ENCODE measurements around the gene LDLRAD4. TPM values are rescaled to one million over a fixed set of nuclear protein-coding genes. Genes with fewer than 3 reads are reported as not detected.
"Not testable (repeated sequence)": the region's sequence is repeated elsewhere in the genome, so short reads cannot be mapped to it uniquely, and the experiment has no call there.

LDLRAD4 gene
- polyA plus RNA-seq, 3 donors: 9.5 to 10.1 (median 9.6) TPM

- no peak for DNase-seq (ENCODE audit: low read depth in 3 of 3, low spot score in 2 of 3)
These were observed 378.5 kb downstream of the LDLRAD4 start for GRCh38 chr18:13597068-13597467.

- no peak for DNase-seq (ENCODE audit: low read depth in 3 of 3, low spot score in 2 of 3)
These were observed 380.0 kb downstream of the LDLRAD4 start for GRCh38 chr18:13598591-13598990.

- DNase-seq (ENCODE audit: low read depth in 3 of 3, low spot score in 2 of 3): no peak
These were observed 380.5 kb downstream of the LDLRAD4 start for GRCh38 chr18:13599031-13599430.

- DNase-seq (ENCODE audit: low read depth in 3 of 3, low spot score in 2 of 3): no peak
These were observed 384.9 kb downstream of the LDLRAD4 start for GRCh38 chr18:13603304-13604019.

DNA sequence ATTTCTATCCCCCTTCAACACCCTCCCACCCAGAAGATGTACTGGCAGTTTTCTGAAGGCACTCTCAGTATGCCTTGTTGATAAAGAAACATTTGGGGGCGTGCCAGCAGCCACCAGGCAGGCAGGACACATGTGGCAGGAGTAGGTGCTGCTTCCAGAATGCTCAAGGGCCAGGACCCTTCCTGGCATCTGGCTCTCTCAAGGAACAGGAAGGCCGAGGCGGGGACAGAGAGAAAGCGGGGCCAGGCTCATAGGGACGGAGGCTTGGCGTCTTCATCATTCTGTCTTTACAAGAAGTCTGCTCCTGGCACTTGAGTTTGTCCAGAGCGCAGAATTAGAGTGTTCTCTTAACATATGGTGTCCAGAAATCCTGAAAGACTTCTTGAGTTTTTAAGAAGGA lies 386.2 kb downstream of the LDLRAD4 start:
- DNase-seq (ENCODE audit: low read depth in 3 of 3, low spot score in 2 of 3): no peak

GRCh38 chr18:13605477-13605876 lies 386.9 kb downstream of the LDLRAD4 start:
- DNase-seq (ENCODE audit: low read depth in 3 of 3, low spot score in 2 of 3): no peak

- no peak for DNase-seq (ENCODE audit: low read depth in 3 of 3, low spot score in 2 of 3)
These were observed 387.3 kb downstream of the LDLRAD4 start for GRCh38 chr18:13605901-13606300.

DNA sequence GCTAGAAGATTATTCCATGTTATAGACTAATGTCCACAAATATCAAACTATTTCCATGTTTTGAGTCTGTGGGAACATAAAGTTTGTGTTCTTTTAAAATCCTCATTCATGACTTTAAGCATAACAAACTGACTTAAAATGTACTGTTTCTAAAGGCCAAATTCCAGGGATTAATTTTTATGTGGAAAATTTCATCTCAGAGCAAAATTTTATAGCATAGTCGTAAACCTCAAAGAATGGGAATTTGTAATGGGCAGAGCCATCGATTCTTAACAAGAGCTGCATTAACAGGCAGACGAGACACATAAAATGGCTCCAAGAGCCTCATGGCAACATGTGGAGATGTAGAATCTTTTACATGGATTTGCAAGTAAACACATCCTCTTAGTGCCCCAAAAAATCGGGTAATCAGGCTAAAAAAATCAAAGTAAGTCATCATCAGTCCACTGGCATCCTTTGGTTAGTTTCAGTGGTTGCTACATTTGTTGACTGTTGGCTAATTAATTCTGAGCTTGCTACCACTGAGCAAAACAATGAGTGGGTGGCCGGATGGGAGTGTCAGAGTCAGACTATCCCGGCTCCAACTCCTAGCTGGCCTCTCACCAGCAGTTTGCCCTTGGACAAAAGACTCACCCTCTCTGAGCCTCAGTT lies 388.2 kb downstream of the LDLRAD4 start:
- no peak for DNase-seq (ENCODE audit: low read depth in 3 of 3, low spot score in 2 of 3)

DNA sequence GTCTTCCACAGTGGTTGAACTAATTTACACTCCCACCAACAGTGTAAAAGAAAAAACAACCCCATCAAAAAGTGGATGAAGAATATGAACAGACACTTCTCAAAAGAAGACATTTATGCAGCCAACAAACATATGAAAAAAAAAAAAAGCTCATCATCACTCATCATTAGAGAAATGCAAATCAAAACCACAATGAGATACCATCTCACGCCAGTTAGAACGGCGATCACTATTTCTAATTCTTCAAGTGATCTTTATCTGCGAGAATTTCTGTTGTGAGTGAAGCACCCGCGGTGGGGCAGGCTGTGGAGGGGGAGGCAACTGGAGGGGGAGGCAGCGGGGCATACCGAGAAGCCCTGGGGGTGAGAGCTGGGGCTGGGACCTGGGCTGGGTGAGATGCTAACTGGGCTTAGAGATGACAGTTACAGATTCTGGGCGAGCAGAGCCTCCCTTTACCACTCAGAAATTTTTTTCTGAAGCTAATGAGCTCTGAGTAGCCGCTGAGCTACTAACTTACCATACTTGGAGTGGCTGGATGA lies 389.5 kb downstream of the LDLRAD4 start:
- DNase-seq (ENCODE audit: low read depth in 3 of 3, low spot score in 2 of 3): not testable (repeated sequence)

DNA sequence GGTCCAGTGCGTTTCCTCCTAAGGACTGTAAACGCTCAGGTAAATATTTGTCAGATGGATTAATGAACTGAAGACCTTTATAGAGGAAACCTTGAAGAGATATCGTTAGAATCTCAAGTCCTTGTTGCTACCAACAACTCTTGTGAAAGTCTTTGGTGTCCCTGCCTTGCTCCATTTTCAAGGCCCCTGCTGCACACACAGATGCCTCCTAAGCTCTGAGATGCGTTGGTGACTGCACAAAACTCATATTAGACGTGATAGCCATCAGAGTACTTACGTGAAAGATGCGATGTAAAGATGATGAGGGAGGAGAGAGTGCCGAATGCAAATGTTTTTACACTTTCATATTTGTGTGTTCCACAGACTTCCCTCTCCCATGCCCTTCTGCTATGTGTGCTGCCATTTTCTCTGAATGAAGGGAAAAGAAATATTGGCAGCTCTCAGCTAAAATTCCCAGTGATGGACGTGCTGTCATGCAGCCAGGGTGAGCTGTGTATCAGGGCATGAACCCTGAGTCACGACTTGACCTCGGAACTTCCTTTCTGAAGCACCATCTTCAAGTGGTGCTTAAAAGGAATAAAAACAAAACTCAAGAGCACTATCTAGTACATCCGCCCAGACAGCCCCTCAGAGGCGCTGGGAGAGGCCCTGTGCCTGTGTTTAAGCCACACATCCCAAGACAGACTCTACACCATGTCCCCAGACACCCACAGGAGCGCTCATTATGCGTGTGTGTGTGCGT lies 390.4 kb downstream of the LDLRAD4 start:
- DNase-seq (ENCODE audit: low read depth in 3 of 3, low spot score in 2 of 3): no peak

GRCh38 chr18:13610555-13611141 lies 392.1 kb downstream of the LDLRAD4 start:
- no peak for DNase-seq (ENCODE audit: low read depth in 3 of 3, low spot score in 2 of 3)

- no peak for DNase-seq (ENCODE audit: low read depth in 3 of 3, low spot score in 2 of 3)
These were observed 392.6 kb downstream of the LDLRAD4 start for GRCh38 chr18:13611142-13611600.

GRCh38 chr18:13611601-13612195 lies 393.1 kb downstream of the LDLRAD4 start:
- DNase-seq (ENCODE audit: low read depth in 3 of 3, low spot score in 2 of 3): no peak

DNA sequence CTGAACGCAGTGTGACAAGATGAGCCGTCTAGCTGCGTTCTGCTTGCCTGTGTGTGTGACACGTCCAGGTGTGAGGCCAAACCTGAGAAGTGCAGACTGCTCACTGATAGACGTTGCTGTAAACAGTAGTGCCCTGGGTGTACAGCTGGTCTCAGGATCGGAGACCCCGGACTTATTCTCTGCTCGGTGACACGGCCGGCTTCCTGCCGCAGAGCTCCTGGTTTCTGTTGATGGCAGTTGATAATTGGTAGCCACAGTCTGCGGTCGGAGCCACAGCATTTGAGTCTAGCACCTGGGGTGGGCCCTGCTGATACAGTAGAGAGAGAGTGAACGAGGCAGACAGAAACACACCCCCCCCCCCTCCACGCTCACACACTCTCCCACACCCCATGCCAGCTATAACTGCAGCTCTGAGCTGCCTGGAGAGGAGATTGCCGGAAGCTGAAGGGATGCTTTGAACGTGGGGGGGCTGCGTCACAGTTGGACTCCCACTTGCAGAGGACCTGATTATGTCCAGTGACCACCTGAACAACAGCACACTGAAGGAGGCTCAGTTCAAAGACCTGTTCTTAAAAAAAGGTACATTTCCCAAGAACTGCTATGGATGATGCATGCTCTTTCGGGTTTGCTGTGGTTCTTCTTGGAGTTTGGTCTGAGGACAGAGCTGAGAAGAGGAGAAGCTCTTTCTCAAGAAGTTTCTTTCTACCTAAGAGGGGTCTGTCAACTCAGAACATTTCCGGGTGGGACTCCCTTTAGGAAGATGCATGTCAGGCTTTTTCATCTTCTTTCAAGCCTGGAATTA lies 393.8 kb downstream of the LDLRAD4 start:
- no peak for DNase-seq (ENCODE audit: low read depth in 3 of 3, low spot score in 2 of 3)

- no peak for DNase-seq (ENCODE audit: low read depth in 3 of 3, low spot score in 2 of 3)
These were observed 394.5 kb downstream of the LDLRAD4 start for GRCh38 chr18:13613099-13613498.

- DNase-seq (ENCODE audit: low read depth in 3 of 3, low spot score in 2 of 3): no peak
These were observed 395.3 kb downstream of the LDLRAD4 start for GRCh38 chr18:13613591-13614501.

DNA sequence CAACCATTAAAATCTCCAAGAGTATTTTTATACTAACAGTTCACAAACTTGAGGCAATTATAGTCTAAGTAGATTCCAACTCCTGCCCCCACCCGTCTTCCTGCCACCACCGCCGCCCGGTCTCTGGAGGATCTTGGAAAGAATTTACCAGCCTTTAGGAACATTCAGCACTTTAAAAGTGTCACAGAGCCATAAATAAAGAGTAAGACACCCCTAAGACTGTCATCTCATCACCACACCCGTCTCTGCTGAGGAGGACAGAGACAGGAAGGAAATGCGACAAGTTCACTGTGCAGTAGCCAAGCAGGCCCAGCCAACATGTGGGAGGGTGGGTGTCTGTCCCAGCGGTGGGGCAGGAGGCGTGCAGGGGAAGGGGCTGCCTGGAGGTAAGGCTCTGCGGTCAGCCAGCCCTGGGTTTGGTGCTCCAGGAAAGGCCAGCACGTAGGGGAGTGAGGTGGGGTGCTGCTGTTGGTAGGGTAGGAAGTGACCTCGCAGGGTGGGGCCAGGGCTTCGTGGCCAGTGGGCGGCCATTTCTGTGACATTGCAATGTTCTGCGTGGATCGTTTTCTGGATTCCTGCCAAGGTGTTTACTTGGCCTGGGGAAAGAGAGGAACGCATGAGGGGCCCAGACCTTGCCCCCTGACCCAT lies 396.2 kb downstream of the LDLRAD4 start:
- DNase-seq (ENCODE audit: low read depth in 3 of 3, low spot score in 2 of 3): no peak

DNA sequence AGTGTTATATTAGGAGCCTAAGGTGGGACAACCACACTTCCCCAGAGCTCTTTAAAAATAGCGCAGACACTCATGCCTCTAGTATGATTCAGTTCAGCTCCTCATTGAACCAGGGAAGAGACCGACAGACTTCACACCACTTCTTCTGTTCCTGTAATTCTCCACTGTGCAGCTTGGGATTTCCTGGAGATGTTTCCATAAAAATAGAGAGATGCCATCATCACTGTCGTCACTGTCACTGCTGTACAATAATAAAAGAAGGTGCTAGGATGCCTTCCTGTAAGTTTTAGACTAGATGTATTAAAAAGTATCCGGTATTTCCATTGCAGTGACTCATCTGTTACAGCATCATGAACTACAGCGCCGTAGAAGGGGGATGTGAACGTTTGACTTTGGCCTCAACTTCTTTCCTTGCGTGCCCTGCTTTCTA lies 396.9 kb downstream of the LDLRAD4 start:
- DNase-seq (ENCODE audit: low read depth in 3 of 3, low spot score in 2 of 3): no peak

Measured in right renal cortex interstitium (tissue), 3 donors.